ENCODE results near the gene TAMM41.
"Not testable (repeated sequence)": the region's sequence is repeated elsewhere in the genome, so short reads cannot be mapped to it uniquely, and the experiment has no call there.

TAMM41 gene, protein sequence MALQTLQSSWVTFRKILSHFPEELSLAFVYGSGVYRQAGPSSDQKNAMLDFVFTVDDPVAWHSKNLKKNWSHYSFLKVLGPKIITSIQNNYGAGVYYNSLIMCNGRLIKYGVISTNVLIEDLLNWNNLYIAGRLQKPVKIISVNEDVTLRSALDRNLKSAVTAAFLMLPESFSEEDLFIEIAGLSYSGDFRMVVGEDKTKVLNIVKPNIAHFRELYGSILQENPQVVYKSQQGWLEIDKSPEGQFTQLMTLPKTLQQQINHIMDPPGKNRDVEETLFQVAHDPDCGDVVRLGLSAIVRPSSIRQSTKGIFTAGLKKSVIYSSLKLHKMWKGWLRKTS

DNA sequence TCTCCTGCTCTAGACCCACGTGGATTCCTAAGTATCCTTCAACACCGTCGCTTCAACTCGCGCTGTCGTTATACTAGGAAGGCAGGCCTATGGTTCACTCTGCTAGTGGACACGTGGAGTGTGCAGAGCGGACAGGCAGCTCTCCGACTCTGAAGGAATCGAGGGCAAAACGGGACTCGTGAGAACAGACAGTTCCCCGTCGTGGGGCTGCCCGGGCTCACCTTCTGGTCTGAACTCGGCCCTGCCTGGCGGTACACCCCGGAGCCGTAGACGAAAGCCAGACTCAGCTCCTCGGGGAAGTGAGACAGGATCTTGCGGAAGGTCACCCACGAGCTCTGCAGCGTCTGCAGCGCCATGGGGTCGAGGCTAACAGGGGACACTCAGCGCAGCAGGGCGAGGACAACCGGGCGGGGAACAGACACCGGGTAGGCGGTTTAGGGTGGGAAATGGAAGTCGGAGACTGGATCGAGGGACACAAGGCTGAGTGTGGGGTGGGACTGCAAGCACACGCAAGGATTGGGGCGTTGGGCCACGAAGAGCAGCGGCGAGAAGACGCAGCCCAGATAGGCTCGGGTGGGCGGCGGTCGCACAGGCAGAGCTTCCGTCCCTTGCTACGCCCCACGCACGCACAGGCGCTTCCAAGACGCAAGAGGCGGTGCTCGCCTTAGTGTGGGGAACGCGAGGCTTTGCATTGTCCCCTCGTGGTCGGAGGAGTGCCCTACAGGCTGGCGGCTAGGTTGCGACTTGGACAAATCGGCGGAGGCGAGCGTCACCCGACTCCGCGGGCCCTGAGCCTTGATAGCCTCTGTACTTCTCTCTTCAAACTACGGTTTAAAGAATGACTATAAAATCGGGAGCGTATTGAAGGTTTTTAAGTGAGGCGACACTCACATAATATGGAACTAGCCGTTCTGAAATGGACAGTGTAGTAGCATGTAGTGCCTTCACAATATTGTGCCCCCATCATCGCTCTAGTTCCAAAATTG is at the start of gene TAMM41:
Gene TAMM41, minus strand, starts transcription at position 605 of the 986 bp plus-strand sequence. Its CDS starts 249 bp downstream, at position 356.
- peak; percentile 91 for DNase-seq

DNA sequence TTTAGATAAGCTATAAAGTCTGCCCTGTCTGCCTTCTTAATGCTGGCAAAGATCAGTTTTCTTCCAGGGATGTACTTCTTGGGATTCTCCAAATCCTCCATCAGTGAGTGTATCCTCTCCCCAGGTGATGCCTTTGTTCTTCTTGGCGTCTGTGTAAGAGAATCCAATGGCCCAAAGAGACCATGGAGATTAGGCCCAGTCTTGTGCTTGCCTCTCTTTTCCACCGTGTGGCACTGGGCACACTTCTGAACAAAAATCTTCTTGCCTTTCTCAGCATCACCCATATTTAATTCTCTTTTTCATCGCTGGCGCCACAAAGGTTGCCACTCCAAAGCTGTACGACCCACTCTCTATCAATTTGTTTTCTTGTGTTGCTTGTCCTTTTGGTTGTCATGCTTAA is 32.2 kb upstream of the TAMM41 start:
- DNase-seq: no peak

DNA sequence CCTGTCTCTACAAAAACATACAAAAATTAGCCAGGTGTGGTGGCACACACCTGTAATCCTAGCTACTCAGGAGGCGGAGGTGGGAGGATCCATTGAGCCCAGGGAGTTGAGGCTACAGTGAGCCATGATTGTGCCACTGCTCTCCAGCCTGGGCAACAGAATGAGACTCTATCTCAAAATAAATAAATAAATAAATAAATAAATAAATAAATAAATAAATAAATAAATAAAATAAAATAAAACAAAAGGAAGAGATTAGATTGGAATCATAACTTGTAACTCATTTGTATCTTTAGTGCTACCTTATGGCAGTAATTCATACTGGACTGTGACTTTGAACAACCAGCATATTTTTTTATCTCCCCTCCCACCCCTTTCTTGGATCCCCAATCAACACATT is 28.0 kb upstream of the TAMM41 start:
- DNase-seq: not testable (repeated sequence)

- DNase-seq: not testable (repeated sequence)
Measured at GRCh38 chr3:11863739-11864138, 17.1 kb upstream of the TAMM41 start.

DNA sequence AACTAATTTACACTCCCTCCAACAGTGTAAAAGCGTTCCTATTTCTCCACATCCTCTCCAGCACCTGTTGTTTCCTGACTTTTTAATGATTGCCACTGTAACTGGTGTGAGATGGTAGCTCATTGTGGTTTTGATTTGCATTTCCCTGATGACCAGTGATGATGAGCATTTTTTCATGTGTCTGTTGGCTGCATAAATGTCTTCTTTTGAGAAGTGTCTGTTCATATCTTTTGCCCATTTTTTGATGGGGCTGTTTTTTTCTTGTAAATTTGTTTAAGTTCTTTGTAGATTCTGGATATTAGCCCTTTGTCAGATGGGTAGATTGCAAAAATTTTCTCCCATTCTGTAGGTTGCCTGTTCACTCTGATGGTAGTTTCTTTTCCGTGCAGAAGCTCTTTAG is 15.9 kb upstream of the TAMM41 start:
- DNase-seq: not testable (repeated sequence)

DNA sequence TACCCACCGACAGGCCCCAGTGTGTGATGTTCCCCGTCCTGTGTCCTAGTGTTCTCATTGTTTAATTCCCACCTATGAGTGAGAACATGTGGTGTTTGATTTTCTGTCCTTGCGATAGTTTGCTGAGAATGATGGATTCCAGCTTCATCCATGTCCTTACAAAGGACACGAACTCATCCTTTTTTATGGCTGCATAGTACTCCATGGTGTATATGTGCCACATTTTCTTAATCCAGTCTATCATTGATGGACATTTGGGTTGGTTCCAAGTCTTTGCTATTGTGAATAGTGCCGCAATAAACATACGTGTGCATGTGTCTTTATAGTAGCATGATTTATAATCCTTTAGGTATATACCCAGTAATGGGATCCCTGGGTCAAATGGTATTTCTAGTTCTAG is 15.5 kb upstream of the TAMM41 start:
- not testable (repeated sequence) for DNase-seq

DNA sequence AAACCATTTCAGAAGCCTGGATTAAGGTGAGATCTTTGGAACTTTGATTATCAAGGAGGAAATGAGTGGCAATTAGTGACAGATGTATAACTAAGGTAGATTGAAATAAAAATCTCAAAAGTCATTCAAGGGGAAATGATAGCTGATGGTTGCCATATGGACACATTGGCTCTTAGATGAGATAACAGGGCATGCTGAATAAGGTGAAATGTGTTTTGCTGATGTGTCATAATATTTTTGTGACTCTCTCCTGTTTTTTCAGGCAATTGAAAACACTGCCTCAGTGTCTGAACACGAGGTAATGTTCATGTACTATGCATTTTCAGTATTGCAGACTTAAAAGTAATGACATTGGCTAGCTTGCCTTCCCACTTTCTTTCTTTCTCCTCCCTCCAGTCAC is 13.5 kb upstream of the TAMM41 start:
- not testable (repeated sequence) for DNase-seq

- no peak for DNase-seq
Measured at GRCh38 chr3:11853450-11853849, 6.8 kb upstream of the TAMM41 start.

- DNase-seq: no peak
Measured at GRCh38 chr3:11850003-11850402, 3.3 kb upstream of the TAMM41 start.

- DNase-seq: no peak
Measured at GRCh38 chr3:11847607-11848006, 922 bp upstream of the TAMM41 start.

DNA sequence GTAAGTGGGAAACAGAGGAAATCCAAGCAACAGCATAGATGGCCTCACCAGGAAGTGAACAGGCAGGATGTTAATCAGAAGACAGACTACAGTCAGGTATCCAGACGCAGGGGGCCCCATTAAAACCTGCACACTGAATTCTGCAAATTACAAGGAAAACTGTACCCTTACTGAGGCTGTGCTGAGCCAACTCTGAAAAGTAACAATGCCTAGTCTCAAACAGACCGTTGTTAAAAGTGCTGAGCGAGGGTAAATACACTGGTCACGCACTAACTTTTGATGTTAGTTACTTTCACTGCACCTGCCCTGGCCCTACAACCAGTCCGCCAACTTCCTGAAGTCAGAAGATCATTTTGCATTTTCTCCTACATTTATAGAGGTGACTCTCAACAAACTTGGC is 1.0 kb downstream of the TAMM41 start:
- no peak for DNase-seq

- DNase-seq: no peak
Measured at GRCh38 chr3:11844891-11845290, 1.8 kb downstream of the TAMM41 start.

- no peak for DNase-seq
Measured at GRCh38 chr3:11835028-11835639, 11.6 kb downstream of the TAMM41 start.

GRCh38 chr3:11832981-11833905 is 13.4 kb downstream of the TAMM41 start:
- no peak for DNase-seq

GRCh38 chr3:11829416-11829815 is 17.3 kb downstream of the TAMM41 start:
- no peak for DNase-seq

- DNase-seq: no peak
Measured at GRCh38 chr3:11826628-11827265, 19.9 kb downstream of the TAMM41 start.

- DNase-seq: no peak
Measured at GRCh38 chr3:11825301-11825700, 21.4 kb downstream of the TAMM41 start.

DNA sequence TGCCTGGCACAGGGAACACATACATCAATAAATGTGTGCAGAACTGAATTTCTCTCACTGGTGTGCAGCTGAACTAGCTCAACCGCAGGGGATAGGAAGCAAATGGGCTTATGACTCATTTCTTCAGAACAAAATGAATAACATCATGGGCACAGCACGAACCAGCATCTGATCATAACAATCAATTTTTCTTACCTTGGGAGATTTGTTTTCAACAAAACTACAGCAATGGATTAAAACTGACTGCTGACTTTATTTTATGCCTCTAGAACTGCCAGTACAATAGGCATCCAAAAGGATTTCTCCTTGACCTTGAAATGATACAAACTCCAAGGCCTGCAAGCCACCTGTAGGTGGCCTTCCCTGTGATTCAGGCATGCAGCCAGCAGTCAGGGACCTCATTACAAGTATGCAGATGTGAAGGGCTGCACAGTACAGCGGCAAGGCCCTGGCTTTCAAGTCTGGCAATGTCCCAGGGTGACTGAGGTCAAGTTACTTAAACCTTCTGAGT is 26.1 kb downstream of the TAMM41 start:
- DNase-seq: no peak

DNA sequence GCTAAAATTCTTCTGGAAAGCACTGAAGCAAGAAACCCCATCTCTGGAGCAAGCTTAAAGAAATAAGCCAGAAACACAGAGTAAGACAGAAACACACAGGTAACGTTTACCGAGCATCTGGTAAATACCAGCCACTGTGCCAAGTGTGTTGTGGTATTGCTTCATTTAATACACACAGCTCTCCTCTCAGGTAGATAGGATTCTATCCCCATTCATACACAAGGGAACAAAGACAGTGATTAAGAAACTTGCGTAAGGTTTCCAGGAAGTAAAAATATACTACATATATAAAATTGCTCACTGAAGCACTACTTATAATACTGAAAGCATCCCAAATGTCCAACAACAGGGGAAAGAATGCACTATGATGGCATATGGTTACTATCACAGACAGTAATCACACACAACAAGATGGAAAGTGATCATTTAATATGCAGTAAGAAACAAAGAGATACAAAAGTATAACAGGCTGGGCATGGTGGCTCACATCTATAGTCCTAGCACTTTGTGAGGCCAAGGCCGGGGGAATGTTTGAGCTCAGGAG is 27.5 kb downstream of the TAMM41 start:
- peak; percentile 15 for DNase-seq

- no peak for DNase-seq
Measured at GRCh38 chr3:11818033-11818432, 28.7 kb downstream of the TAMM41 start.

DNA sequence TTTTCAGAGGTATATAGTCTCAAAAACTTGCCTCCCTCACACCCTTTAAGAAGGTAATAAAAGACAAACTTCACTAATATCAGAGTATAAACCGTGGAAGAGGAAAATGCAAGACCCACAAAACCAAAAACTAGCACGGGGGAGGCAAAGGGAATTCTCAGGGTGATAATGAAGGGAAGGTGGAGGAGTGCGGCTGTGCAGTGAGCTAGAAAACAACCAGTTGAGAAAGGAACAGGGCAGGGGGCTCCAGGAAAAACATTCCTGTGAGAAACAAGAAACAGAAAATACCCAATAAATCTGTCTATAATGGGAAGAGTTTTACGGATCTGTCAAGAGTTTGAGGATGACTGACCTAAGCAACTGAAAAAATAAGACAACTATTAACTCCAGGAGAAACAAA is 31.6 kb downstream of the TAMM41 start:
- no peak for DNase-seq
